RCC 7860 (cell line): ENCODE results near the gene LCE3C.
"Not testable (repeated sequence)": the region's sequence is repeated elsewhere in the genome, so short reads cannot be mapped to it uniquely, and the experiment has no call there.

Source experiments
- DNase-seq: peaks from one replicate; pipeline ENCODE4 v3.0.0-alpha.2; 2015; ENCODE audit warnings: low spot score
- FAIRE-seq: peaks from 2 replicates; lab custom pipeline; 2012; peaks lifted over from hg19 to GRCh38; lab: Jason Lieb, UNC

LCE3C gene, protein sequence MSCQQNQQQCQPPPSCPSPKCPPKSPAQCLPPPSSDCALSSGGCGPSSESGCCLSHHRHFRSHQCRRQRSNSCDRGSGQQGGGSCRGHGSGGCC

GRCh38 chr1:152599934-152600333 lies at the start of gene LCE3C:
LCE3C (plus strand) TSS chr1:152600234; CDS start chr1:152600732, 498 bp downstream.
- DNase-seq (no peak), FAIRE-seq (no peak)

- no peak for FAIRE-seq
- no peak for DNase-seq
Observed at GRCh38 chr1:152565115-152565514, 34.9 kb upstream of the LCE3C start.

- FAIRE-seq: no peak
- DNase-seq: no peak
Observed at GRCh38 chr1:152565535-152566215, 34.4 kb upstream of the LCE3C start.

- DNase-seq (no peak), FAIRE-seq (no peak)
Observed at GRCh38 chr1:152566681-152567080, 33.4 kb upstream of the LCE3C start, which contains the start of gene LCE3E. LCE3E (minus strand) TSS chr1:152566780; CDS start chr1:152566208, 572 bp downstream.

DNA sequence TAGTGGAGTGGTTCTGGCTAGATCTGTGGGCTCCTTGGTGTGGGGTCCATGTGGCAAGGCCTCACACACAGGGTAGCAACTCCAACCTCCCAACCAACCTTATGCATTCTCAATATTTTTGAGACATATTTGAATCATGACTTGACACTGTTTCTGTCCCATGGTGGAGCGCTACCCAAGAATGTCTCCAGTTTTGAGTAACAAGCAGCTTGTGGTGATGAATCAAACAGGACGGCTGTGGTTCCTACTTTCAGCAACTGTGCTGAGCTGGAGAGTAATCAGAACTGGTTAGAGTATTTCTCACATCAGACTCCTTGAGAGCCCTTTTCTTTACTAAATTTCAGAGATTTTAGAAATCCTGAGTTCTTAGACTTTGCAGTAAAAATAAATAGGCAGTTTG lies 22.9 kb upstream of the LCE3C start:
- no peak for FAIRE-seq

DNA sequence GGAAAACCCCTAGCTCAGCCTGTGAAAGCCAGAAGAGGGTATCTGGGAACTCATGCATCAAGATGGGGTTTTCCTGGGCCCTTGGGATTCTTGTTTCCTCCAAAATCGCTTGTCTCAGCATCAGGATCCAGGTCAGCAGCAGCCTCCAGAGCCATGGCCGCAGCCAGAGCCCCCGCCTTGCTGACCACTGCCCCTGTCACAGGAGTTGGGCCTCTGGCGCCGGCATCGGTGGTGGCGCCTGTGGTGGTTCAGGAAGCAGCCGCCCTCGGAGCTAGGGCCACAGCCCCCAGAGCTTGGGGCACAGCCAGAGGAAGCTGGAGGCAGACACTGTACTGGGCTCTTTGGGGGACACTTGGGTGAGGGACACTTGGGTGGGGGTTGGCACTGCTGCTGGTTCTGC lies 20.5 kb upstream of the LCE3C start:
- not testable (repeated sequence) for DNase-seq, FAIRE-seq

More for the DNA sequence above, 22.9 kb upstream of the LCE3C start:
- DNase-seq: no peak

GRCh38 chr1:152580433-152580832 lies 19.6 kb upstream of the LCE3C start, which contains the start of gene LCE3D:
LCE3D (minus strand) TSS chr1:152580516; CDS start chr1:152579936, 580 bp downstream.
- FAIRE-seq (no peak), DNase-seq (no peak)

DNA sequence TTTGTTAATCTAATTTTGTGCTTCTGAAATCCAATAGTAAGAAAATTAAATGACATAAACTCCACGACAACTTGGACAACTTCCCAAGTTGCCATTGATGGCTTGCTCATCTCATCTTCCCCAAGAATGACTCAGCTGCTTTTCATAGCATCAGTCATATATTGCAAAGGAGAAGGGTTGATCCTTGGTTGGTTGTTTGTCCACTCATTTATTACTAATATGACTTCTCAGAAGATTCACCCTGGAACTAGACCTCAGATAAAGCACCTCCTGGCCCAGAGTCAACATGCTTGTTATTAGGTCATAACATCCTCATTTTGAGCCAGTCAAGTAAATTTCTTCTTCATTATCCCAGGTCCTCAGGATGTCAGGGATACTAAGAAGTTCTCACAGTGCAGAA lies 17.4 kb upstream of the LCE3C start:
- DNase-seq (no peak), FAIRE-seq (no peak)

DNA sequence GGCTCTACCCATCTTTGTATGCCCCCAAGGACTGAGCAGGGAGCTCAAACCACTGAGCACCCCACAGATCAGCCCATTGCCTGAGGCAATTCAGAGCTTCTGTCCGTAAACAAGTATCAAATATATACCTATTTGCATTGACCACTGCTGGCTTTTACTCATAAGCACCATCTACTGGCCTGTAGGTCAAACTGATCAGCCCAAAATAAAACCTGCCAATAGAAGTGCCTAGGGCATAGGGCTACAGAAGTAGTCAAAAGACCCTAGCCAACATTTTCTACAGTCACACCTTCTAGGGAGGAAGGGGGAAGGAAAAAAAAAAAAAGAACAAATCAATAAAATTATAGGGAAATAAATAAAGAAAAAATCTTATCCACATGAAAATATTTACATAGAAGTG lies 14.4 kb upstream of the LCE3C start:
- DNase-seq: no peak
- FAIRE-seq: no peak

- FAIRE-seq: no peak
- no peak for DNase-seq
Observed at GRCh38 chr1:152596986-152597385, 3.0 kb upstream of the LCE3C start.

DNA sequence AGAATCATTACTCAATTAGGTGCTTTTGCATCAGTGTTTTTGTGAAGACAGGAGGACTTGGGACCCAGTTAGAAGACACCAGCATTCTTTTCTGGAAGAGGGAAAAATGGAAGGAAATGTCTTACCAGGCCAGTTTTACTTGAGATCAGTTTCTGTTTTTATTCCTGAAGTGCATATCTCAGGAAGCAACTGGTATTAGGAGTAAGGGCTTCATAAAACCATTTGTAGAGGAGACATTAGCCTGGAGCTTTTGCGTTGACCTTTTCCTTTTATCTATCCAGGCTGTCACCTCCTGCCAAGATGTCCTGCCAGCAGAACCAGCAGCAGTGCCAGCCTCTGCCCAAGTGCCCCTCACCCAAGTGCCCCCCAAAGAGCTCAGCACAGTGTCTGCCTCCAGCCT lies 13.5 kb downstream of the LCE3C start, which contains the start of gene LCE3B:
Gene LCE3B (plus strand): TSS at position 301 of the 400 bp plus-strand sequence. CDS start 0 bp downstream, at position 301.
- no peak for FAIRE-seq

DNA sequence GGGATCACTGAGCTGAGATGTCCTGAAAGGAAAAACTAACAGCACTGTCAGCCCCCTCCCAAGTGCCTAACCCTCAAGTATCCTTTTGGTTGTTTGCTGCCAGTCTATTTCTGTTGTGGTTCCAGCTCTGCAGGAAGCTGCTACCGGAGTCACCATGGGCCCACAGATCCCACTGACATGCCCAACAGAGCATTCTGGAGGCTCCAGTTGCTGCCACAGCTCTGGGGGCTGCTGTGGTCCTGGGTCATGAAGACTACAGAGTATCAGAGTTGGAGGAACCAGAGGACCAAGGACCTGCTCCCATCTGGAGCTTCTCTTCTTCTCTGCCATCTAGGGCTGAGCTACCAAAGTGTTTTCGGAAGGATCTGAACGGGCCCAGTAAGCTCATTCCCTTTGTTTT lies 22.0 kb downstream of the LCE3C start:
- no peak for FAIRE-seq
- DNase-seq: no peak

More for the DNA sequence above, 13.5 kb downstream of the LCE3C start, which contains the start of gene LCE3B:
- no peak for DNase-seq

GRCh38 chr1:152622803-152623202 lies 22.8 kb downstream of the LCE3C start, which contains the start of gene LCE3A:
LCE3A (minus strand) TSS chr1:152623103; CDS start chr1:152623103, 0 bp downstream.
- no peak for DNase-seq
- no peak for FAIRE-seq

- DNase-seq: no peak
- no peak for FAIRE-seq
Observed at GRCh38 chr1:152623203-152623844, 23.3 kb downstream of the LCE3C start.

DNA sequence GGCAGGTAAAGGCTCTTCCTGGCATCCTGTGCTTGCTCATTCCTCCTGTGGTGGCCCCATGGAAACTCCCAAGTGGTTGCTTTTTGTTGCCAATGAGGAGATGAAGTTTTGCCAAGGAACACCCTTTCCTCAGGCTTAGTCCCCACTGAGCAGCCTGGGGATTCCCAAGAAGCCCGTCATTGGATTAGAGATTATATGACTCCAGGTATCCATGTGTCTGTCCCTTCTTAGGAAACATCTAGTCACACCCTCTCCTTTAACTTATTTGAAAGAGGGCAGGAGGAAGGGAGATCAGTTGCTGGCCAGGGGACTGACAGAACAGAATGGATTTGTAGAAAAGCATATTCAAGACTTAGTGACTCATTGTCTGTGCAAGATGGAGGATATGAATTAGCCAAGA lies 26.7 kb downstream of the LCE3C start:
- DNase-seq (no peak), FAIRE-seq (no peak)

DNA sequence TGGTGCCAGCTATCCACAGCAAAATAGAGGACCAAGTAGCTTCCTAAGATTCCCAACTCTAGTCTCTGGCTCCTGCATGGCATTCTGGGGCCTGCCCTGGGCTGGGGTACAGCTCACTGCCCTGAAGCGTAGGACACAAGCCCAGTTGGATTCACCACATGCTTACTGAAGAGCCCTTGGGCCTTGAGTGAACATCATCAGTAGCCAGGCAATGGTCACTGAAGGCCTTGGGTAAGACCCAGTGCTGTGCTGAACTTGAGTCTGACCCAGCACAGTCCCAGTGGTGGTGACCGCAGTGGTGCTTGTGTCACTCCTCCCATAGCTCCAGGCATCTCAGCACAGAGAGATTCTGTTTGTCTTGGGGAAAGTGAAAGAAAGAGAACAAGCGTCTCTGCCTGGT lies 30.6 kb downstream of the LCE3C start:
- FAIRE-seq (no peak), DNase-seq (no peak)

DNA sequence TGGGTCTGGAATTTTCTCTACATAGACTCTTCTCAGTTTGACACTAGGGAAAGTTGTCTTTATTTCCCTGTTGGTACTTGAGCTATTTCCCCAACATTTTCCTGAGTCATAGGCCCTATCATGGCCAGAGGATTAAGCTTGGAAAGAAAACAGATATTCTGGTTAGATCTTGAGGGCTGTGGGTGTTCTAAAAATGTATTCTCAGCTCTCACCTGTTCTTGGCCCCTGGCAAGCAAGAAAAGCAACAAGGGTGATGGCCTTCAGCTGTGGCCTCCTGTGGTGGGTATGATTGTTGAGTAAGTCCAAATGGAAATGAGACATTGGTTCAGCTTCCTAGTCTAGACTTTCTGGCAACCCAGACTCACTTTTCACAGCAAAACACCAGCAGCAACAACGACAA lies 40.3 kb downstream of the LCE3C start:
- DNase-seq (no peak), FAIRE-seq (no peak)

DNA sequence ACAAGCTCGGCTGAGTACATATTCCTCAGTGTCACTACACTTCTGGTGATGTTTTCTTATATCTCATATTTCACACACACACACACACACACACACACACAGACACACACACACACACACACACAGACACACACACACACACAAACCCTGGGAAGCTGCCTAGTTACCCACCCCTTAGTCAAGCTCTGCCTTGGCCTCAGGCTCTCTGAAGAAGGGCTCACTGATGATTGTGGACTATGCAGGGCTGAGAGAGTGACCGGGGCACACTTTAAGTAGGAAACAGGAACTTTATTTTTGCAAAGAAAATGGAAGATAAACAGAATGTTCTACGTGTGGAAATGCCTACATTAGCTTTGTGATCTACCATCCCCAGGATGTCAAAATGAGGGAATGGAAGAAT lies 43.9 kb downstream of the LCE3C start:
- FAIRE-seq: no peak
- DNase-seq: no peak

DNA sequence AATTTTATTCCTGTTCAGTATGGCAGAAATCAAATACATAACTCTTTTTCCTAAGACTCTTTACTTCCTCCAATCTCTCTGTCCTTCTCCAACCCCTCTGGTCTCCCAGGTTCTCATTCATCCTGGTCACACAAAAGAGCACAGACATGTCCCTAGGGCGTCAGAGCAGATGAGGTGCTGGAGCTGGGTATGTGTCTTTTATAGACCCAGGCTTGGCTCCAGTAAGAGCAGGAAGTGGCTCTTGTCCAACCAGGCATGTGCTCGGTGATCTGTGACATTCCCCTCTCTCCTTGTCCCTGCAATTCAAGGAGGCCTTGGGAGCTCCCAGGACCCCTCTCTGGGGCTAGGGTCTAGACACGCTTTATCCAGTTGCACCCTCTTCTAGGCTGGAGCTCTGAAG lies 45.1 kb downstream of the LCE3C start:
- DNase-seq (no peak), FAIRE-seq (no peak)

- no peak for DNase-seq
- FAIRE-seq: no peak
Observed at GRCh38 chr1:152646656-152647055, 46.6 kb downstream of the LCE3C start.
